ENCODE measurements around the gene GPM6B. TPM values are rescaled to one million over a fixed set of nuclear protein-coding genes. Genes with fewer than 3 reads are reported as not detected.

The GPM6B gene
- total RNA-seq, 1 donor from 2014 or later: under 0.01 TPM

DNA sequence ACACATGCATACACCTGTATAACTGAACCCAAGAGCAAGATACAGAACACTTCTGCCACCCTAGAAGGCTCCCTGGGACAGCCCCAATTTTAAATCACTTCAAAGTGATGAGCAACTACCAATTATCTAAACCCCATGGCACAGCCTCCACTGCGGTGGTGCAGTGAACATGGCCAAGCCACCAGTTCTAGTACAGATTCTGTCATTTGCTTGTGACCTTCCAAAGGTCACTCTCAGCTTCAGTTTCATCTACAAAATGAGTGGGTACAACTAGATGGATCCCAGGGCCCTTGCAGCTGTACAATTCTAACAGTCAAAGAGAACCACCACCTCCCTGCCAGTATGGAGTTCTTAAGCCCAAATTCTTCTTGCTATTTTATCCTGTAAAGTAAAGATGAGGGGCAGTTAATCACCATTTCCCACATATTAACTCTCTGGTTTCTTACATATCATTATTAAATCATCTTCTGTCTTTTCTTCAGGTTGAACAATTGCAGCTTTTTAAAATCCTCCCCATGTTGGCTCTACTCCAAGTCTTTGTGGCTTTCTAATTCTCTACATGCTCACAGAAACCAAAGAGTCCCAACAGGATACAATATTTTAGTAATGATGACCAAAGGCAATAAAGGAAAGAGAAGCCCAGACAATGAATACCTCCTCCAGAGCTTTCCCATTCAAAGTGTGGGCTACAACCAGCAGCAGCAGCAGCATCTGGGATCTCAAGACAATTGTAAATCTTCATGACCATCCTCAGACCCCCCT, 39.0 kb upstream of the GPM6B start:
- TF ChIP-seq CTCF (IDR thresholded peaks at IDR 0.05; ENCODE audit: insufficient read depth, low read length, severe bottlenecking): no peak
- Histone ChIP-seq H3K4me3 (ENCODE audit: low read depth, low read length) (no peak overlapping the region), H3K36me3 (ENCODE audit: control insufficient read depth, insufficient read depth, low read length) (no peaks in the 10 kb centered on the region), H3K27me3 (ENCODE audit: control insufficient read depth, insufficient read depth, low read length) (no peaks in the 10 kb centered on the region)
- DNase-seq (ENCODE audit: low read depth) (no peak), FAIRE-seq (no peak)

GRCh38 chrX:13854003-13854402, 37.1 kb upstream of the GPM6B start:
- TF ChIP-seq CTCF (IDR thresholded peaks at IDR 0.05; ENCODE audit: insufficient read depth, low read length, severe bottlenecking): no peak
- no peak for FAIRE-seq
- Histone ChIP-seq H3K4me3 (ENCODE audit: low read depth, low read length) (no peak overlapping the region), H3K36me3 (ENCODE audit: control insufficient read depth, insufficient read depth, low read length) (no peaks in the 10 kb centered on the region), H3K27me3 (ENCODE audit: control insufficient read depth, insufficient read depth, low read length) (no peaks in the 10 kb centered on the region)
- DNase-seq (ENCODE audit: low read depth): no peak

DNA sequence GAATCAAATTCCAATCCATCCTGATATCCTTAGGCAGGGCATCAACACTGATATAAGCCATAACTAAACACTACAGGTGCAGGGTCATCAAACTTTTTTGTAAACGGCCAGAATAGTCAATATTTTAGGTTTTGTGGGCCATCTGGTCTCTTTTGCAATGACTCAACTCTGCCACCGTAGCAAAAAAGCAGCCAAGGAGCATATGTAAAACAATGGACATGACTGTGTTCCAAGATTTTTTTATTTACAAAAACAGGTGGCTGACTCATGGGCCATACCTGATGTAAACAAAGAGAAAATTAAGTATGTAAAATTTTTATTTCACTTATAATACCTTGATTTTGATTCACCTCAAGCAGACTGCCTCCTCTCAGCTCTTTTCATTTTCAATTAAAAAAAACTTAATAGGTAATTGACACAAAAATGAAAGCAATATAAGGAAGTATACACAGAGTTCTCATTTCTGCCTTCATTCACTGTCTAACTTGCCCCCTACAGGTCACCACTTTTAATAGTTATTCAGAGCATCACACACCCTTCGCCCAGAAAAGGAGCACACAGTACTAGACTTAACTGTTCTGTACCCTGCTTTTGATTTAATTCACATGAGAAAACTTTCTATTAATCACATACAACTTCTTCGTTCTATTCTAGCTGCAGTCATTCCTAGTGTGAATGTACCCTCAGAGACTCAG, 35.3 kb upstream of the GPM6B start:
- H3K27me3 ChIP-seq (ENCODE audit: control insufficient read depth, insufficient read depth, low read length): no peaks in the 10 kb centered on the region
- FAIRE-seq (no peak), DNase-seq (ENCODE audit: low read depth) (peak; percentile 8)
- no peak for TF ChIP-seq CTCF (IDR thresholded peaks at IDR 0.05; ENCODE audit: insufficient read depth, low read length, severe bottlenecking)
- H3K4me3 ChIP-seq (ENCODE audit: low read depth, low read length): no peak overlapping the region
- H3K36me3 ChIP-seq (ENCODE audit: control insufficient read depth, insufficient read depth, low read length): no peaks in the 10 kb centered on the region

DNA sequence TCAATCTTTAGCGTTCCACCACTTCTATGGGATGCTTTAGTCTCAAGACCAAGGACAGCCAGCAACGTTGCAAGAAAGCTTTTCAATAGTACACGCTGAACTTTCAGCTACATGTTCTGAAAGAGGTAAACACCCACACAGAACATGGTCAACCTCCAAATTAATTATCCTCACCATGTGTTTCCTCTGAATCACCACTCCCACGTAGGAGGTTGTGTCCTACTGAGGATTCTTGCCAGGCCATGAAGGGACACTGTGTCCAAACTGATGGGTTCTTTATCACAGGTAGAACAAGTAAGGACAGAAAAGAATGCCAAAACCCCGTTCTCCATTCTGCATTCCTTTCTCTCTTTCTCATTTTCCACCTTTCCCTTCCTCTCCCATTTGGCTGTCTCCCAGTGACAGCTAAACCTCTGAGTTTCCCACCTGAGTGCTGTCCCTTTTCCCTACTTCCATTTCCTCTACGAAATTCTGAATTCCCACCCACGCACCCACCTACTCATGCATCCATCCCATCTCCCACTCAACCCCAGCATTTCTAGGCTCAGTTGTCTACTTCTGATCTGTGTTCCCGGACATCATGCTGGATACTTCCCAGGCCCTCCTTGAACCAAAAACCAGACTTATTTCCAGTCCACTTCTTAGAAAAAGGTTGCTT, 29.0 kb upstream of the GPM6B start:
- DNase-seq (ENCODE audit: low read depth) (peak; percentile 48), FAIRE-seq (no peak)
- Histone ChIP-seq H3K36me3 (ENCODE audit: control insufficient read depth, insufficient read depth, low read length) (no peaks in the 10 kb centered on the region), H3K4me3 (ENCODE audit: low read depth, low read length) (no peak overlapping the region), H3K27me3 (ENCODE audit: control insufficient read depth, insufficient read depth, low read length) (no peaks in the 10 kb centered on the region)
- TF ChIP-seq CTCF (IDR thresholded peaks at IDR 0.05; ENCODE audit: insufficient read depth, low read length, severe bottlenecking): no peak

DNA sequence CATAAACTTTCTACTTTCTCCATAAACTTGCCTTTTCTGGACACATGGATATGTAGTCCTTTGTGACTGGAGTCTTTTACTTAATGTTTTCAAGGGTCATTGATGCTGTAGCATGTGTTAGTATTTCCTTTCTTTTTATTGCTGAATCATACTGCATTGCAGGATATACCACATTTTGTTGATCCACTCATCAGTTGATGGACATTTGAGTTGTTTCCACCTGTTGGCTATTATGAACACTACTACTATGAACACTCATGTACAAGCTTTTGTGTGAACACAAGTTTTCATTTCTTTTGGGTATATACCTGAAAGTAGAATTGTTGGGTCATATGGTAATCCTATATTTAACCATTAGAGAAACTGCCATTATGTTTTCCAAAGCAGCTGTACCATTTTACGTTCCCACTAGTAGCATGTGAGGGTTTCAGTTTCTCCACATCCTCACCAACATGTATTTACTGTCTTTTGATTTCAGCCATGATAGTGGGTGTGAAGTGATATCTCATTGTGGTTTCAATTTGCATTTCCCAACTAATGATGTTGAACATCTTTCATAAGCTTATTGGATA, 26.3 kb upstream of the GPM6B start:
- FAIRE-seq: no peak
- peak; percentile 12 for DNase-seq (ENCODE audit: low read depth)
- no peaks in the 10 kb centered on the region for H3K36me3 ChIP-seq (ENCODE audit: control insufficient read depth, insufficient read depth, low read length)
- H3K27me3 ChIP-seq (ENCODE audit: control insufficient read depth, insufficient read depth, low read length): no peaks in the 10 kb centered on the region
- no peak for TF ChIP-seq CTCF (IDR thresholded peaks at IDR 0.05; ENCODE audit: insufficient read depth, low read length, severe bottlenecking)
- no peak overlapping the region for H3K4me3 ChIP-seq (ENCODE audit: low read depth, low read length)
